GM21528 (cell line): Measurements from ENCODE around the gene NOX4.
"Not testable (repeated sequence)": the region's sequence is repeated elsewhere in the genome, so short reads cannot be mapped to it uniquely, and the experiment has no call there.

Experiments used
- ATAC-seq: cut with Tn5 transposase; IDR thresholded peaks from one replicate; pipeline ENCODE4 v1.9.1; 2021; ENCODE audit warnings: mild to moderate bottlenecking, moderate library complexity; ENCODE audit not compliant: unreplicated experiment, low FRiP score

The NOX4 gene

GRCh38 chr11:89463266-89463780 lies 27.9 kb downstream of the NOX4 start:
- ATAC-seq: no peak

GRCh38 chr11:89458716-89459115 lies 32.5 kb downstream of the NOX4 start:
- ATAC-seq: no peak

- no peak for ATAC-seq
Measured at GRCh38 chr11:89457190-89457589, 34.0 kb downstream of the NOX4 start.

- no peak for ATAC-seq
Measured at GRCh38 chr11:89456681-89457080, 34.5 kb downstream of the NOX4 start.

- ATAC-seq: no peak
Measured at GRCh38 chr11:89452780-89453179, 38.4 kb downstream of the NOX4 start.

GRCh38 chr11:89447845-89448244 lies 43.3 kb downstream of the NOX4 start:
- ATAC-seq: no peak

GRCh38 chr11:89443361-89444322 lies 47.5 kb downstream of the NOX4 start:
- no peak for ATAC-seq

- no peak for ATAC-seq
Measured at GRCh38 chr11:89442801-89443200, 48.4 kb downstream of the NOX4 start.

GRCh38 chr11:89441606-89442005 lies 49.6 kb downstream of the NOX4 start:
- no peak for ATAC-seq

GRCh38 chr11:89437317-89437716 lies 53.9 kb downstream of the NOX4 start:
- ATAC-seq: no peak

GRCh38 chr11:89436071-89436470 lies 55.1 kb downstream of the NOX4 start:
- no peak for ATAC-seq

- ATAC-seq: no peak
Measured at GRCh38 chr11:89433278-89433677, 57.9 kb downstream of the NOX4 start.

GRCh38 chr11:89432182-89432581 lies 59.0 kb downstream of the NOX4 start:
- not testable (repeated sequence) for ATAC-seq

GRCh38 chr11:89426501-89426900 lies 64.7 kb downstream of the NOX4 start:
- ATAC-seq: not testable (repeated sequence)

- ATAC-seq: no peak
Measured at GRCh38 chr11:89421718-89422117, 69.5 kb downstream of the NOX4 start.

- ATAC-seq: no peak
Measured at GRCh38 chr11:89420981-89421380, 70.2 kb downstream of the NOX4 start.

- ATAC-seq: no peak
Measured at GRCh38 chr11:89416961-89417360, 74.2 kb downstream of the NOX4 start.

GRCh38 chr11:89411112-89411511 lies 80.1 kb downstream of the NOX4 start:
- ATAC-seq: not testable (repeated sequence)

- not testable (repeated sequence) for ATAC-seq
Measured at GRCh38 chr11:89410666-89411065, 80.5 kb downstream of the NOX4 start.

GRCh38 chr11:89408441-89408840 lies 82.7 kb downstream of the NOX4 start:
- ATAC-seq: not testable (repeated sequence)

- ATAC-seq: no peak
Measured at GRCh38 chr11:89405629-89406028, 85.5 kb downstream of the NOX4 start.

GRCh38 chr11:89391654-89392053 lies 99.5 kb downstream of the NOX4 start:
- not testable (repeated sequence) for ATAC-seq
